Tibial nerve (tissue), 4 donors: Measurements from ENCODE around the gene MRPL4.

ENCODE experiments used
- EP300 ChIP-seq, 2 donors: sonication (generic); formaldehyde crosslinking; IDR thresholded peaks; one replicate each; pipeline ENCODE4 v1.6.1; 2017; ENCODE audit warnings: antibody characterized with exemption in 2 of 2, mild to moderate bottlenecking in 1 of 2
- POLR2A ChIP-seq, 2 donors: fragments of 450-650 bp; IDR thresholded peaks; one replicate each; pipeline ENCODE4 v1.6.1; 2017; ENCODE audit warnings: antibody characterized with exemption in 2 of 2, mild to moderate bottlenecking in 2 of 2, moderate library complexity in 2 of 2
- TF ChIP-seq, protein P1 (sequence below), 5 experiments: fragments of 200-600 bp in 3 of 5; fragments of 450-650 bp in 2 of 5; sonication (generic) in 3 of 5; IDR thresholded peaks; one replicate each; pipeline ENCODE4 v1.5.1; 2016 to 2019; ENCODE audit warnings: antibody characterized with exemption in 5 of 5, mild to moderate bottlenecking in 3 of 5, moderate library complexity in 2 of 5

GRCh38 chr19:10252707-10253106, 693 bp downstream of the MRPL4 start:
- TF ChIP-seq POLR2A (IDR thresholded peaks at IDR 0.05) = no peak
- TF ChIP-seq, protein P1, sequence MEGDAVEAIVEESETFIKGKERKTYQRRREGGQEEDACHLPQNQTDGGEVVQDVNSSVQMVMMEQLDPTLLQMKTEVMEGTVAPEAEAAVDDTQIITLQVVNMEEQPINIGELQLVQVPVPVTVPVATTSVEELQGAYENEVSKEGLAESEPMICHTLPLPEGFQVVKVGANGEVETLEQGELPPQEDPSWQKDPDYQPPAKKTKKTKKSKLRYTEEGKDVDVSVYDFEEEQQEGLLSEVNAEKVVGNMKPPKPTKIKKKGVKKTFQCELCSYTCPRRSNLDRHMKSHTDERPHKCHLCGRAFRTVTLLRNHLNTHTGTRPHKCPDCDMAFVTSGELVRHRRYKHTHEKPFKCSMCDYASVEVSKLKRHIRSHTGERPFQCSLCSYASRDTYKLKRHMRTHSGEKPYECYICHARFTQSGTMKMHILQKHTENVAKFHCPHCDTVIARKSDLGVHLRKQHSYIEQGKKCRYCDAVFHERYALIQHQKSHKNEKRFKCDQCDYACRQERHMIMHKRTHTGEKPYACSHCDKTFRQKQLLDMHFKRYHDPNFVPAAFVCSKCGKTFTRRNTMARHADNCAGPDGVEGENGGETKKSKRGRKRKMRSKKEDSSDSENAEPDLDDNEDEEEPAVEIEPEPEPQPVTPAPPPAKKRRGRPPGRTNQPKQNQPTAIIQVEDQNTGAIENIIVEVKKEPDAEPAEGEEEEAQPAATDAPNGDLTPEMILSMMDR (IDR thresholded peaks at IDR 0.05) = no peak
- no peak for TF ChIP-seq EP300 (IDR thresholded peaks at IDR 0.05)
